Heart left ventricle (tissue), 13 donors: ENCODE measurements around the gene ARHGAP26.

ENCODE experiments used
- POLR2A ChIP-seq, 2 donors: fragments of 450-650 bp; IDR thresholded peaks; one replicate each; pipeline ENCODE4 v1.6.1; 2017; ENCODE audit warnings: antibody characterized with exemption in 2 of 2, mild to moderate bottlenecking in 2 of 2, moderate library complexity in 2 of 2
- TF ChIP-seq, protein P1 (sequence below), 12 donors: fragments of 200-600 bp; sonication (generic) in 4 of 12; IDR thresholded peaks; one replicate each; pipeline versions ENCODE4 v1.5.0 to v1.8.0; 2018 to 2022; ENCODE audit warnings: antibody characterized with exemption in 12 of 12, mild to moderate bottlenecking in 5 of 12
- donor health status: ischemic (EF 13 %, LVEDD 7.1; RV severe dilation, severe dysfunction).
- donor health status: DM: no; HTN: yes; CAD: no.
- donor health status: DM: no; HTN: no; CAD: no.
- donor health status: ischemic (EF 25% LVEDD 6.9; RV normal size, moderate dysfunction).
- donor health status: ischemic (EF 25% LVEDD 5.7; RV mildly dilated, moderate dysfunction).
- donor health status: ischemic (EF 35%, LVEDD 5.7; RV mildly dilated, moderate dysfunction).
- donor health status: nonischemic (EF 11% LVEDD 7.7; RV severe dilation, severe dysfunction).
- donor health status: DM: yes; HTN: yes; CAD: no.
- donor health status: PGD.
- donor health status: ischemic (EF 29% LVEDD 5.4; RV normal size, mild dysfunction).
- donor health status: nonischemic (EF 23%, LVEDD 6.1; RV moderate dilation, normal function).

DNA sequence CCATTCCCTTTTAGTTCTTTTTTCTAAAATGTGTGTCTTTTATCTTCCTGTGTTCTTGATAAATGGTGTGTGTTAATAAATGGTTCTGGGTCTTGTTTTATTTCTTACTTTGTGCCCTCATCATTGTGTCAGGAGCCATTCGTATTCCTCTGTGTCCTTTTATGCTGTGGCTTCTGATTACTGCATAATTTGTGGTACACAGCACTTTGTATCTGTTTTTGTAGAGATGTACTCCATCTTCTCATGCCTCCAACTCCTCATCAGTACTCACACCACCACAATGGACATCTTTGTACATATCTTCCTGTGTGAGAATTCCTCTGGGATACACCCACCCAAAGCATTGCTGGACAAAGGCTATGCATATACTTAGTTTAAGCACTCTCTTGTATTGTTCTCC is 247.4 kb downstream of the ARHGAP26 start:
- TF ChIP-seq, protein P1, sequence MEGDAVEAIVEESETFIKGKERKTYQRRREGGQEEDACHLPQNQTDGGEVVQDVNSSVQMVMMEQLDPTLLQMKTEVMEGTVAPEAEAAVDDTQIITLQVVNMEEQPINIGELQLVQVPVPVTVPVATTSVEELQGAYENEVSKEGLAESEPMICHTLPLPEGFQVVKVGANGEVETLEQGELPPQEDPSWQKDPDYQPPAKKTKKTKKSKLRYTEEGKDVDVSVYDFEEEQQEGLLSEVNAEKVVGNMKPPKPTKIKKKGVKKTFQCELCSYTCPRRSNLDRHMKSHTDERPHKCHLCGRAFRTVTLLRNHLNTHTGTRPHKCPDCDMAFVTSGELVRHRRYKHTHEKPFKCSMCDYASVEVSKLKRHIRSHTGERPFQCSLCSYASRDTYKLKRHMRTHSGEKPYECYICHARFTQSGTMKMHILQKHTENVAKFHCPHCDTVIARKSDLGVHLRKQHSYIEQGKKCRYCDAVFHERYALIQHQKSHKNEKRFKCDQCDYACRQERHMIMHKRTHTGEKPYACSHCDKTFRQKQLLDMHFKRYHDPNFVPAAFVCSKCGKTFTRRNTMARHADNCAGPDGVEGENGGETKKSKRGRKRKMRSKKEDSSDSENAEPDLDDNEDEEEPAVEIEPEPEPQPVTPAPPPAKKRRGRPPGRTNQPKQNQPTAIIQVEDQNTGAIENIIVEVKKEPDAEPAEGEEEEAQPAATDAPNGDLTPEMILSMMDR (IDR thresholded peaks at IDR 0.05): no peak
- TF ChIP-seq POLR2A (IDR thresholded peaks at IDR 0.05): no peak
